OCI-LY7 (cell line): Measurements from ENCODE around the gene FOXJ3.

Experiments used
- CTCF ChIP-seq: fragments of 200-600 bp; sonication (generic); conservative IDR thresholded peaks from 2 replicates; pipeline ENCODE4 v1.5.1; 2014; ENCODE audit warnings: mild to moderate bottlenecking, antibody characterized with exemption, low read length, moderate library complexity, mixed read lengths
- EZH2phosphoT487 ChIP-seq: fragments of 200-600 bp; sonication (generic); IDR thresholded peaks from 2 replicates; pipeline ENCODE4 v1.6.1; 2018; ENCODE audit warnings: low read depth, borderline replicate concordance, mild to moderate bottlenecking, mixed run types, antibody characterized with exemption, low read length, moderate library complexity, mixed read lengths

GRCh38 chr1:42191319-42191718, 143.7 kb downstream of the FOXJ3 start:
- TF ChIP-seq CTCF (no peak), EZH2phosphoT487 (no peak)
